CD14-positive monocyte (primary cell): ENCODE measurements around the gene DPEP2NB. TPM values are rescaled to one million over a fixed set of nuclear protein-coding genes. Genes with fewer than 3 reads are reported as not detected.
A peak's percentile ranks its signal among the peaks of the same experiment; 100 is the strongest.

Source experiments
- DNase-seq, 3 donors: peaks; one replicate each; pipeline ENCODE4 v3.0.0-alpha.2; 2011 to 2022
- H2AFZ ChIP-seq: 2 replicates; pipeline ENCODE4 v1.6.0; 2012; ENCODE audit warnings: mild to moderate bottlenecking, low read depth, low read length, inconsistent platforms; ENCODE audit not compliant: insufficient read depth, poor library complexity, severe bottlenecking
- H3K27ac ChIP-seq, 2 donors: 1 replicate in 1 of 2; 2 replicates in 1 of 2; pipeline ENCODE4 v1.5.1; 2012 to 2013; ENCODE audit warnings: low read length in 2 of 2, control low read depth in 1 of 2, inconsistent platforms in 1 of 2, low read depth in 1 of 2, mild to moderate bottlenecking in 1 of 2
- H3K27me3 ChIP-seq, 2 donors: one replicate each; pipeline versions ENCODE4 v1.6.0 to v1.6.1; 2011 to 2013; ENCODE audit warnings: low read length in 2 of 2; ENCODE audit not compliant: control insufficient read depth in 2 of 2, insufficient read depth in 2 of 2
- H3K36me3 ChIP-seq, 2 donors: replicated peaks in 1 of 2; 1 replicate in 1 of 2; 2 replicates in 1 of 2; pipeline versions ENCODE4 v1.5.1 to v1.6.1; 2012 to 2013; ENCODE audit warnings: low read length in 2 of 2, control low read depth in 1 of 2, inconsistent platforms in 1 of 2, mild to moderate bottlenecking in 1 of 2; ENCODE audit not compliant: insufficient read depth in 2 of 2, control insufficient read depth in 1 of 2
- H3K4me1 ChIP-seq, 2 donors: 1 replicate in 1 of 2; 2 replicates in 1 of 2; pipeline versions ENCODE4 v1.5.1 to v1.6.1; 2012 to 2013; ENCODE audit warnings: low read length in 2 of 2, control low read depth in 1 of 2, inconsistent platforms in 1 of 2, mild to moderate bottlenecking in 1 of 2, moderate library complexity in 1 of 2; ENCODE audit not compliant: insufficient read depth in 2 of 2, control insufficient read depth in 1 of 2
- H3K4me2 ChIP-seq: replicated peaks from 2 replicates; pipeline ENCODE3; 2012; ENCODE audit warnings: low read length, moderate library complexity, mild to moderate bottlenecking; ENCODE audit not compliant: poor library complexity, severe bottlenecking; ENCODE audit errors: extremely low read depth
- H3K4me3 ChIP-seq, 3 experiments: fragments of 200-600 bp in 1 of 3; sonication (generic) in 1 of 3; replicated peaks in 1 of 3; 1 replicate in 2 of 3; 2 replicates in 1 of 3; pipeline ENCODE4 v1.5.1; 2011 to 2013; ENCODE audit warnings: low read length in 3 of 3, mild to moderate bottlenecking in 3 of 3, control low read depth in 2 of 3, low read depth in 2 of 3, inconsistent platforms in 1 of 3, moderate library complexity in 1 of 3
- H3K79me2 ChIP-seq: 2 replicates; pipeline ENCODE4 v1.6.0; 2012; ENCODE audit warnings: mild to moderate bottlenecking, control low read depth, inconsistent platforms, low read length, moderate library complexity; ENCODE audit not compliant: insufficient read depth
- H3K9ac ChIP-seq: 2 replicates; pipeline ENCODE4 v1.6.0; 2017; ENCODE audit warnings: low read length, mild to moderate bottlenecking; ENCODE audit not compliant: insufficient read depth, poor library complexity, severe bottlenecking
- H3K9me3 ChIP-seq, 2 donors: replicated peaks in 1 of 2; 1 replicate in 1 of 2; 2 replicates in 1 of 2; pipeline versions ENCODE4 v1.5.1 to v1.6.1; 2012 to 2013; ENCODE audit warnings: low read length in 2 of 2, control low read depth in 1 of 2; ENCODE audit not compliant: control insufficient read depth in 1 of 2, insufficient read depth in 1 of 2
- H4K20me1 ChIP-seq: 2 replicates; pipeline ENCODE4 v1.6.0; 2012; ENCODE audit warnings: mild to moderate bottlenecking, low read length, control low read depth, moderate library complexity; ENCODE audit not compliant: insufficient read depth
- H3K27ac Mint-ChIP-seq, 7 donors: one replicate each; pipeline ENCODE4 v1.8.0; 2020; ENCODE audit warnings: mild to moderate bottlenecking in 7 of 7, mixed read lengths in 7 of 7, moderate library complexity in 6 of 7, inconsistent platforms in 2 of 7
- H3K27me3 Mint-ChIP-seq, 3 donors: one replicate each; pipeline ENCODE4 v1.8.0; 2021 to 2022; ENCODE audit warnings: low read depth in 3 of 3, mild to moderate bottlenecking in 3 of 3, mixed read lengths in 3 of 3, moderate library complexity in 3 of 3, inconsistent platforms in 1 of 3
- H3K36me3 Mint-ChIP-seq, 2 donors: one replicate each; pipeline ENCODE4 v1.8.0; 2020; ENCODE audit warnings: mixed read lengths in 2 of 2, inconsistent platforms in 1 of 2, mild to moderate bottlenecking in 1 of 2
- H3K4me1 Mint-ChIP-seq: one replicate; pipeline ENCODE4 v1.8.0; 2020; ENCODE audit warnings: mild to moderate bottlenecking, mixed read lengths
- H3K4me3 Mint-ChIP-seq, 2 donors: one replicate each; pipeline ENCODE4 v1.8.0; 2020; ENCODE audit warnings: mild to moderate bottlenecking in 2 of 2, mixed read lengths in 2 of 2, moderate library complexity in 1 of 2
- H3K9me3 Mint-ChIP-seq, 7 donors: one replicate each; pipeline ENCODE4 v1.8.0; 2020 to 2022; ENCODE audit warnings: mixed read lengths in 7 of 7, mild to moderate bottlenecking in 6 of 7, moderate library complexity in 6 of 7, inconsistent platforms in 2 of 7
- CTCF ChIP-seq: fragments of 200-600 bp; IDR thresholded peaks from one replicate; pipeline ENCODE4 v1.8.0; 2022; ENCODE audit warnings: antibody characterized with exemption, mild to moderate bottlenecking
- WGBS: methylation state at CpG from one replicate; pipeline ENCODE4 v1.1.5; 2013; ENCODE audit warnings: missing lambda C conversion rate; ENCODE audit not compliant: insufficient coverage; 5-methylcytosine and 5-hydroxymethylcytosine counted together
- intact Hi-C, 2 donors: fragments of 100-400 bp; cut with micrococcal nuclease; formaldehyde crosslinking; loops; one replicate each; pipeline versions ENCODE4 v1.15.0 to v1.15.1; 2023
- polyA plus RNA-seq, 3 donors: library from polyadenylated mRNA; depleted of rRNA in 1 of 3; unstranded in 2 of 3; stranded (reverse) in 1 of 3; fragments of 300-500 nt in 2 of 3; fragments of >200 nt in 1 of 3; fragmentation: Illumina TruSeq in 2 of 3; gene quantifications; 1 replicate in 2 of 3; 2 replicates in 1 of 3; pipeline ENCODE4 v1.2.3, GENCODE V29; 2012 to 2021

Gene DPEP2NB
- polyA plus RNA-seq, 3 donors, result not detected

- WGBS, result 86% methylated on average over 9 of the region's 9 CpGs
- no peak for TF ChIP-seq CTCF
Measured at GRCh38 chr16:68009157-68009735, 6.5 kb downstream of the DPEP2NB start.

GRCh38 chr16:68005786-68006286, 9.9 kb downstream of the DPEP2NB start:
- Mint-ChIP-seq H3K4me1 (peaks cover 47% of the 10 kb centered on the region), H3K4me3 (peak overlapping the region; percentile 39 to 67), H3K36me3 (peaks cover 0 to 3% of the 10 kb centered on the region in 2 donors), H3K27me3 (peaks cover 0 to 2% (median 0%) of the 10 kb centered on the region in 3 donors), H3K9me3 (peaks cover 0 to 5% (median 0%) of the 10 kb centered on the region in 7 donors), H3K27ac (peak overlapping the region; percentile 99 to 100 (median 99))
- no peak for TF ChIP-seq CTCF
- Histone ChIP-seq H3K79me2 (no peaks in the 10 kb centered on the region), H3K27me3 (no peaks in the 10 kb centered on the region), H2AFZ (no peak overlapping the region), H3K4me3 (peak overlapping the region in 1 of 3 experiments; percentile 29), H3K4me2 (peak overlapping the region; percentile 33), H3K9me3 (no peaks in the 10 kb centered on the region), H4K20me1 (no peaks in the 10 kb centered on the region), H3K36me3 (no peaks in the 10 kb centered on the region), H3K4me1 (peaks cover 53 to 57% of the 10 kb centered on the region in 2 donors), H3K27ac (peak overlapping the region; percentile 93 to 97), H3K9ac (peak overlapping the region; percentile 62)
- DNase-seq, result peak; percentile 88 to 94 (median 92)
- intact Hi-C loops, result loop anchor here in 1 of 2 donors (2.0 kb wide), 1 partner anchor 17 kb away; the partner anchor contains the start of genes DDX28 and DUS2
- WGBS, result 0% methylated on average over 3 of the region's 6 CpGs

More at GRCh38 chr16:68009157-68009735, 6.5 kb downstream of the DPEP2NB start:
- Mint-ChIP-seq H3K9me3 (peaks cover 0 to 5% (median 0%) of the 10 kb centered on the region in 7 donors), H3K4me1 (peaks cover 54% of the 10 kb centered on the region), H3K27me3 (peaks cover 0 to 2% (median 0%) of the 10 kb centered on the region in 3 donors), H3K27ac (peak overlapping the region in 4 of 7 donors; percentile 19 to 88 (median 54)), H3K4me3 (no peak overlapping the region), H3K36me3 (peaks cover 0 to 3% of the 10 kb centered on the region in 2 donors)
- no peak overlapping the region for H3K4me2 ChIP-seq
- DNase-seq, result no peak
- no peaks in the 10 kb centered on the region for H3K27me3 ChIP-seq
- peaks cover 60 to 61% of the 10 kb centered on the region in 2 donors for H3K4me1 ChIP-seq
- intact Hi-C loops, result loop anchor here in 1 of 2 donors (2.0 kb wide), 1 partner anchor 16 kb away; no protein-coding TSS in a partner anchor
- H2AFZ ChIP-seq, result no peak overlapping the region
- H3K36me3 ChIP-seq, result no peaks in the 10 kb centered on the region
- no peak overlapping the region for H3K27ac ChIP-seq
- H3K9ac ChIP-seq, result no peak overlapping the region
- no peak overlapping the region for H3K4me3 ChIP-seq
- no peaks in the 10 kb centered on the region for H3K9me3 ChIP-seq
- no peaks in the 10 kb centered on the region for H4K20me1 ChIP-seq
- no peaks in the 10 kb centered on the region for H3K79me2 ChIP-seq
